Thoracic aorta (tissue), 2 donors: ENCODE measurements around the gene TSC2. TPM values are rescaled to one million over a fixed set of nuclear protein-coding genes. Genes with fewer than 3 reads are reported as not detected.

ENCODE experiments used
- ATAC-seq: fragments of 150-250 bp; one replicate; pipeline ENCODE4 v1.8.0; 2017; ENCODE audit warnings: low read depth; ENCODE audit not compliant: insufficient number of reproducible peaks, low FRiP score
- DNase-seq: peaks from one replicate; pipeline ENCODE4 v3.0.0-alpha.2; 2020; ENCODE audit warnings: low spot score
- H3K27ac ChIP-seq, 2 donors: fragments of 200-600 bp; sonication (generic); 1 replicate in 1 of 2; 2 replicates in 1 of 2; pipeline ENCODE4 v1.5.1; 2016; ENCODE audit warnings: mild to moderate bottlenecking in 2 of 2, moderate library complexity in 2 of 2
- H3K27me3 ChIP-seq: fragments of 200-600 bp; sonication (generic); replicated peaks from 2 replicates; pipeline ENCODE4 v1.6.0; 2016; ENCODE audit warnings: mild to moderate bottlenecking; ENCODE audit not compliant: insufficient read depth
- H3K36me3 ChIP-seq: fragments of 200-600 bp; sonication (generic); one replicate; pipeline ENCODE4 v1.5.1; 2016
- H3K4me1 ChIP-seq, 2 donors: fragments of 200-600 bp; sonication (generic); 1 replicate in 1 of 2; 2 replicates in 1 of 2; pipeline versions ENCODE4 v1.5.1 to v1.6.0; 2016; ENCODE audit warnings: low read depth in 2 of 2, mild to moderate bottlenecking in 1 of 2; ENCODE audit not compliant: control insufficient read depth in 1 of 2
- H3K4me3 ChIP-seq: fragments of 200-600 bp; sonication (generic); 2 replicates; pipeline ENCODE4 v1.5.1; 2016; ENCODE audit warnings: mild to moderate bottlenecking
- H3K9me3 ChIP-seq: fragments of 200-600 bp; sonication (generic); 2 replicates; pipeline ENCODE4 v1.5.1; 2016
- total RNA-seq, 2 donors: library from RNA; depleted of rRNA; stranded (reverse); fragments of >200 nt; gene quantifications; one replicate each; pipeline versions ENCODE4 v1.1.0 to v1.2.3, GENCODE V29; 2016
- TF ChIP-seq, protein P1 (sequence below): fragments of 200-600 bp; sonication (generic); IDR thresholded peaks from one replicate; pipeline ENCODE4 v1.5.1; 2019; ENCODE audit warnings: antibody characterized with exemption

Gene TSC2
- total RNA-seq, 2 donors from 2014 or later = 112 to 123 TPM

DNA sequence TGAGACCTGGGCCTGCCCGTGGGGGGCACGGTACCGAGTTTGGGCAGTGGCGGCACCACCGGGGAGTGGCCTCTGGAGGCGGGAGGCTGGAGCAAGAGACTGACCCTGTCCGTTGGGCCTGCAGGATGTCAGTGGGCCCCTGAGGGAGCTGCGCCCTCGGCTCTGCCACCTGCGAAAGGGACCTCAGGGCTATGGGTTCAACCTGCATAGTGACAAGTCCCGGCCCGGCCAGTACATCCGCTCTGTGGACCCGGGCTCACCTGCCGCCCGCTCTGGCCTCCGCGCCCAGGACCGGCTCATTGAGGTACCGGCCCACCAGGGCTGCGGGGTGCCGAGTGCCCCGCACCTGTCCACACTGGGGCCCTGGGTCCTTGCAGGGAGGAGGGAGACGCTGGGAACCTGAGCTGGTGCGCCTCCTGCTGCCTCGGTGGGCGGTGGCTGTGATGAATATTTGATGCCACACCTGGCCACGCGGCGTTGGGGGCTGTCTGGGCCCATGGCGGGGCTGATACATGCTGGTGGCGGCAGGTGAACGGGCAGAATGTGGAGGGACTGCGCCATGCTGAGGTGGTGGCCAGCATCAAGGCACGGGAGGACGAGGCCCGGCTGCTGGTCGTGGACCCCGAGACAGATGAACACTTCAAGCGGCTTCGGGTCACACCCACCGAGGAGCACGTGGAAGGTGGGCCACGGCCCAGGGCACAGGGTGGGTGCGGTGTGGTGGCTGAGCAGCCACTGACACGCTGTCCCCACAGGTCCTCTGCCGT, 11.4 kb upstream of the TSC2 start:
- Histone ChIP-seq H3K4me1 (peaks cover 31 to 61% of the 10 kb centered on the region in 2 donors), H3K36me3 (peaks cover 16% of the 10 kb centered on the region), H3K4me3 (peak overlapping the region; percentile 42), H3K27ac (peak overlapping the region; percentile 94 to 95), H3K27me3 (no peaks in the 10 kb centered on the region), H3K9me3 (no peaks in the 10 kb centered on the region)
- TF ChIP-seq, protein P1, sequence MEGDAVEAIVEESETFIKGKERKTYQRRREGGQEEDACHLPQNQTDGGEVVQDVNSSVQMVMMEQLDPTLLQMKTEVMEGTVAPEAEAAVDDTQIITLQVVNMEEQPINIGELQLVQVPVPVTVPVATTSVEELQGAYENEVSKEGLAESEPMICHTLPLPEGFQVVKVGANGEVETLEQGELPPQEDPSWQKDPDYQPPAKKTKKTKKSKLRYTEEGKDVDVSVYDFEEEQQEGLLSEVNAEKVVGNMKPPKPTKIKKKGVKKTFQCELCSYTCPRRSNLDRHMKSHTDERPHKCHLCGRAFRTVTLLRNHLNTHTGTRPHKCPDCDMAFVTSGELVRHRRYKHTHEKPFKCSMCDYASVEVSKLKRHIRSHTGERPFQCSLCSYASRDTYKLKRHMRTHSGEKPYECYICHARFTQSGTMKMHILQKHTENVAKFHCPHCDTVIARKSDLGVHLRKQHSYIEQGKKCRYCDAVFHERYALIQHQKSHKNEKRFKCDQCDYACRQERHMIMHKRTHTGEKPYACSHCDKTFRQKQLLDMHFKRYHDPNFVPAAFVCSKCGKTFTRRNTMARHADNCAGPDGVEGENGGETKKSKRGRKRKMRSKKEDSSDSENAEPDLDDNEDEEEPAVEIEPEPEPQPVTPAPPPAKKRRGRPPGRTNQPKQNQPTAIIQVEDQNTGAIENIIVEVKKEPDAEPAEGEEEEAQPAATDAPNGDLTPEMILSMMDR = no peak
- DNase-seq = no peak
- ATAC-seq = no peak

DNA sequence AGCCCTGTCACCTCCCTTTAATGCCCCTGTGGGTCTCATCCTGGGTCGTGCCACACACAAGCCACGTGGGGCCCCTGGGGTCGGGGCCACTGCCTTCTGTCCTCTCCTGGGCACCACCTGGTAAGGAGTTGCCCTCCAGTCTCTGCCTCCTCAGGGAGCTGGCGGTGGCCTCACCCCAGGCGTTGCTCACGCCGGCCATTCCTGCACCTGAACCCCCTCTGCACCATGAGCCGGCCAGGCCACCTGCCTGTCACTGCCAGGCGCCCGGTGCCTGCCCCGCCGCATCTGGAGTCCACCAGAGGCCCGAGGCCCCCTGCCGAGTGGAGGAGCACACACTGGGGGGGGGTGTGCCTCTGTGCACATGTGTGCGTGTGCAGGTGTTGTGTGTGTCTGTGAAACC, 10.7 kb upstream of the TSC2 start:
- Histone ChIP-seq H3K4me3 (no peak overlapping the region), H3K4me1 (peaks cover 31 to 59% of the 10 kb centered on the region in 2 donors), H3K9me3 (no peaks in the 10 kb centered on the region), H3K27me3 (no peaks in the 10 kb centered on the region), H3K36me3 (peaks cover 16% of the 10 kb centered on the region), H3K27ac (peak overlapping the region; percentile 94 to 95)
- TF ChIP-seq, protein P1 = no peak
- ATAC-seq (no peak), DNase-seq (no peak)

DNA sequence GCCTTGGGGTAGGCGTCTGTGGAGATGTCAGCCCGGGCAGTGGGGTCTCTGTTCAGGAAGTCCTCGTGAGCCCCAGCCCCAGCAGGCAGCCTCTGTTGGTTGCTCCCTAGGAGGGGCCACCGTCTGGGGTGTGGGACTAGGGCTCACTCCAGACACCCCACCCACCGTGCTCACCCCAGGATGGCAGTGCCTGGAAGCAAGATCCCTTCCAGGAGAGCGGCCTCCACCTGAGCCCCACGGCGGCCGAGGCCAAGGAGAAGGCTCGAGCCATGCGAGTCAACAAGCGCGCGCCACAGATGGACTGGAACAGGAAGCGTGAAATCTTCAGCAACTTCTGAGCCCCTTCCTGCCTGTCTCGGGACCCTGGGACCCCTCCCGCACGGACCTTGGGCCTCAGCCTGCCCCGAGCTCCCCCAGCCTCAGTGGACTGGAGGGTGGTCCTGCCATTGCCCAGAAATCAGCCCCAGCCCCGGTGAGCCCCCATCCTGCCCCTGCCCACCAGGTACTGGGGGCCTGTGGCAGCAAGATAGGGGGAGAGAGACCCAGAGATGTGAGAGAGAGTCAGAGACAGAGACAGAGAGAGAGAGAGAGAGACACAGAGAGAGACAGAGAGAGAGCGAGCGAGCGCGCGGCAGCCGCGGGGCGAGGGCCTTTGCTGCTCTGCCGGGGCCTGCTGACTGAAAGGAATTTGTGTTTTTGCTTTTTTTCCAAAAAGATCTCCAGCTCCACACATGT, 10.0 kb upstream of the TSC2 start:
- Histone ChIP-seq H3K4me1 (peaks cover 31 to 52% of the 10 kb centered on the region in 2 donors), H3K9me3 (no peaks in the 10 kb centered on the region), H3K4me3 (no peak overlapping the region), H3K27ac (peak overlapping the region; percentile 94 to 95), H3K36me3 (peaks cover 16% of the 10 kb centered on the region), H3K27me3 (no peaks in the 10 kb centered on the region)
- ATAC-seq (no peak), DNase-seq (no peak)
- TF ChIP-seq, protein P1 = no peak

DNA sequence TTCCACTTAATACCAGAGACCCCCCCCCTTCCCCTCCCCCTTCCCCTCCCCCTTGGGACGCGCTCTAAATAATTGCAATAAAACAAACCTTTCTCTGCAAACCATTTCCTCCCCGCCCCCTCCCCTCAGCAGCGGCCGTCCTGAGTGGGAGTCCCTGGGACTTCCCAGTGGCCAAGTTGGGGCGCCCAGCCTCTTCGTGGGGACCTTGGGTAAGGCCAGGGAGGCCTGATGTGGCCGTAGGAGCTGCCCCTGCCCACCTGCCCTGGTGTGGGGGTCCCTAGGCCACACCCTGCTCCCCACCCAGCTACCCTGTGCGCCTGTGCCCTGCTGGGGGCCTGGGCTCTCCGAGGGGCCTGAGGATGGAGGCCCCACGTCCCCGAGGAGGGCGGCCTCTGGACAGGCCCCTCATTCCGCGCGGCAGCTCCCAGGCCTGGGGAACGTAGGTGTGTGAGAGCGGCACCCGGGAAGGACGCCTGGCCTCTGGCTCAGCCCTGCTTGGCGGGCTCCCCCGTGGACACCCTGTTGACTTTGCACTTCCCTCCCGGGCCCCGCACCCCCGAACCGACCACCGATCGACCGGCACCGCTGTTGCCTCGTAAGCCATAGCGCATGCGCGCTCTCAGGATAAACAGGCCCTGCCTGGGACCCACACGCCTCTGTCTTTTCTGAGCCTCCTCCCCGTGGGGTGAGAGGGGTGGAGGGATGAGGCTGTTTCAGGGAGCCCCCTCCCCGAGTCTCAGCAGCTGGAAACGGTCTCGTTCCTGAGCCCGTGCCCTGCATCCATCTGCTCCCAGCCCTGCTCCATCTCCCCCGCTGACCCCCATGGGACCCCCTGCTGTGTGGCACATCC, 9.2 kb upstream of the TSC2 start:
- no peak for ATAC-seq
- peaks cover 26 to 46% of the 10 kb centered on the region in 2 donors for H3K4me1 ChIP-seq
- TF ChIP-seq, protein P1 = no peak
- no peak for DNase-seq
- peaks cover 16% of the 10 kb centered on the region for H3K36me3 ChIP-seq
- peak overlapping the region; percentile 47 to 94 for H3K27ac ChIP-seq
- H3K9me3 ChIP-seq = no peaks in the 10 kb centered on the region
- no peak overlapping the region for H3K4me3 ChIP-seq
- no peaks in the 10 kb centered on the region for H3K27me3 ChIP-seq
